HG02981 (cell line): ENCODE measurements around the gene MTHFD1L.

Source experiments
- ATAC-seq: cut with Tn5 transposase; IDR thresholded peaks from one replicate; pipeline ENCODE4 v1.9.1; 2021; ENCODE audit warnings: mild to moderate bottlenecking, moderate library complexity; ENCODE audit not compliant: unreplicated experiment

MTHFD1L gene

GRCh38 chr6:150930841-150931240 lies 65.3 kb downstream of the MTHFD1L start:
- no peak for ATAC-seq

- ATAC-seq, result no peak
These were observed 65.9 kb downstream of the MTHFD1L start for GRCh38 chr6:150931405-150931804.

- no peak for ATAC-seq
These were observed 67.5 kb downstream of the MTHFD1L start for GRCh38 chr6:150932996-150933395.

GRCh38 chr6:150934380-150934779 lies 68.9 kb downstream of the MTHFD1L start:
- no peak for ATAC-seq

GRCh38 chr6:150936021-150936555 lies 70.6 kb downstream of the MTHFD1L start:
- ATAC-seq, result no peak

- no peak for ATAC-seq
These were observed 71.8 kb downstream of the MTHFD1L start for GRCh38 chr6:150937132-150937906.

GRCh38 chr6:150939399-150939798 lies 73.9 kb downstream of the MTHFD1L start:
- no peak for ATAC-seq

- no peak for ATAC-seq
These were observed 75.4 kb downstream of the MTHFD1L start for GRCh38 chr6:150940941-150941340.

- no peak for ATAC-seq
These were observed 84.0 kb downstream of the MTHFD1L start for GRCh38 chr6:150949526-150949925.

- ATAC-seq, result no peak
These were observed 88.3 kb downstream of the MTHFD1L start for GRCh38 chr6:150953851-150954250.

GRCh38 chr6:150959166-150959565 lies 93.7 kb downstream of the MTHFD1L start:
- ATAC-seq, result no peak

GRCh38 chr6:150962436-150962835 lies 96.9 kb downstream of the MTHFD1L start:
- ATAC-seq, result no peak

- no peak for ATAC-seq
These were observed 99.3 kb downstream of the MTHFD1L start for GRCh38 chr6:150964765-150965164.

GRCh38 chr6:150966786-150967185 lies 101.3 kb downstream of the MTHFD1L start:
- ATAC-seq, result no peak

- ATAC-seq, result no peak
These were observed 101.9 kb downstream of the MTHFD1L start for GRCh38 chr6:150967381-150967780.

- ATAC-seq, result no peak
These were observed 102.4 kb downstream of the MTHFD1L start for GRCh38 chr6:150967910-150968309.

- ATAC-seq, result no peak
These were observed 104.4 kb downstream of the MTHFD1L start for GRCh38 chr6:150969901-150970300.

- no peak for ATAC-seq
These were observed 105.7 kb downstream of the MTHFD1L start for GRCh38 chr6:150971219-150971618.

GRCh38 chr6:150975136-150975535 lies 109.6 kb downstream of the MTHFD1L start:
- ATAC-seq, result no peak

GRCh38 chr6:150977281-150977680 lies 111.8 kb downstream of the MTHFD1L start:
- no peak for ATAC-seq

GRCh38 chr6:150978624-150979023 lies 113.1 kb downstream of the MTHFD1L start:
- ATAC-seq, result no peak

- no peak for ATAC-seq
These were observed 114.4 kb downstream of the MTHFD1L start for GRCh38 chr6:150979826-150980350.
